Prostate gland (tissue), 2 donors: ENCODE results near the gene PALD1. TPM values are rescaled to one million over a fixed set of nuclear protein-coding genes. Genes with fewer than 3 reads are reported as not detected.

Source experiments
- DNase-seq: peaks from one replicate; pipeline ENCODE4 v3.0.0-alpha.2; 2019; ENCODE audit warnings: low spot score
- H3K27ac ChIP-seq, 2 donors: fragments of 200-600 bp; sonication (generic); 2 replicates each; pipeline ENCODE4 v1.5.1; 2017 to 2019
- H3K27me3 ChIP-seq: fragments of 200-600 bp; sonication (generic); replicated peaks from 2 replicates; pipeline ENCODE4 v1.5.1; 2019; ENCODE audit not compliant: insufficient read depth
- H3K36me3 ChIP-seq, 2 donors: fragments of 200-600 bp; sonication (generic); 1 replicate in 1 of 2; 2 replicates in 1 of 2; pipeline versions ENCODE4 v1.5.1 to v1.8.1; 2017 to 2019
- H3K4me1 ChIP-seq: fragments of 200-600 bp; sonication (generic); replicated peaks from 2 replicates; pipeline ENCODE4 v1.5.1; 2019
- H3K4me3 ChIP-seq, 2 donors: fragments of 200-600 bp; sonication (generic); 2 replicates each; pipeline ENCODE4 v1.5.1; 2017 to 2019
- H3K9me3 ChIP-seq: fragments of 200-600 bp; sonication (generic); 2 replicates; pipeline ENCODE4 v1.5.1; 2017
- POLR2A ChIP-seq: fragments of 450-650 bp; IDR thresholded peaks from one replicate; pipeline ENCODE4 v1.6.1; 2016; ENCODE audit warnings: antibody characterized with exemption, mild to moderate bottlenecking
- POLR2AphosphoS5 ChIP-seq: sonication (generic); formaldehyde crosslinking; IDR thresholded peaks from one replicate; pipeline ENCODE4 v1.6.1; 2017; ENCODE audit warnings: antibody characterized with exemption
- WGBS: methylation state at CpG from one replicate; pipeline ENCODE4 v1.1.5; 2018; 5-methylcytosine and 5-hydroxymethylcytosine counted together
- intact Hi-C: fragments of 100-400 bp; cut with DNase I; formaldehyde crosslinking; loops from one replicate; pipeline ENCODE4 v1.14.2; 2022
- total RNA-seq, 2 donors: library from RNA; depleted of rRNA; stranded (reverse); fragments of >200 nt; gene quantifications; one replicate each; pipeline ENCODE4 v1.1.0, GENCODE V29; 2016
- TF ChIP-seq, protein P1 (sequence below), 4 experiments: fragments of 200-600 bp in 2 of 4; fragments of 450-650 bp in 2 of 4; sonication (generic) in 2 of 4; IDR thresholded peaks; 1 replicate in 3 of 4; 2 replicates in 1 of 4; pipeline ENCODE4 v1.5.1; 2016 to 2019; ENCODE audit warnings: antibody characterized with exemption in 4 of 4, mild to moderate bottlenecking in 2 of 4, moderate library complexity in 2 of 4

The PALD1 gene
- total RNA-seq, 2 donors from 2014 or later = 6.6 to 12.4 TPM

DNA sequence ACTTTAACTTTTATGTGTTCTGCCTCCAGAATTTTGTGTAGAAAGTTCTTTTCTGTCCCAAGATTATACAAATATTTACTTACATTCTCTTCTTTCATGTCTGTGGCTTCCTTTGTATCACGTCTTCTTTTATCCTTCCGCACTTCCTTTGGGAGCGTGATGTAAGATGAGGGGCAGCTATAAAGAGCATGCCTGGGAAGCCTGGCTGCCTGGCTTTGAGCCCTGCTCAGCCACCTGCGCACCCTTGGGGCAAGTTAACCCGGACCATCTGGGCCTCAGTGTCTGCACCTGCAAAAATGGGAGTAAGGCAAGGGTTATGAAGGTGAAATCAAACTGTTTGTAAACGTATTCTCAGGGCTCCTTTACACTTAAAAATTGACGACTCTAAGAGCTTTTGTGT is 25.2 kb downstream of the PALD1 start:
- intact Hi-C loops = no loop called here
- Histone ChIP-seq H3K4me3 (no peak overlapping the region), H3K36me3 (no peaks in the 10 kb centered on the region), H3K27ac (no peak overlapping the region), H3K9me3 (no peaks in the 10 kb centered on the region), H3K27me3 (no peaks in the 10 kb centered on the region), H3K4me1 (no peaks in the 10 kb centered on the region)
- DNase-seq = no peak
- TF ChIP-seq POLR2AphosphoS5 = no peak
- TF ChIP-seq, protein P1, sequence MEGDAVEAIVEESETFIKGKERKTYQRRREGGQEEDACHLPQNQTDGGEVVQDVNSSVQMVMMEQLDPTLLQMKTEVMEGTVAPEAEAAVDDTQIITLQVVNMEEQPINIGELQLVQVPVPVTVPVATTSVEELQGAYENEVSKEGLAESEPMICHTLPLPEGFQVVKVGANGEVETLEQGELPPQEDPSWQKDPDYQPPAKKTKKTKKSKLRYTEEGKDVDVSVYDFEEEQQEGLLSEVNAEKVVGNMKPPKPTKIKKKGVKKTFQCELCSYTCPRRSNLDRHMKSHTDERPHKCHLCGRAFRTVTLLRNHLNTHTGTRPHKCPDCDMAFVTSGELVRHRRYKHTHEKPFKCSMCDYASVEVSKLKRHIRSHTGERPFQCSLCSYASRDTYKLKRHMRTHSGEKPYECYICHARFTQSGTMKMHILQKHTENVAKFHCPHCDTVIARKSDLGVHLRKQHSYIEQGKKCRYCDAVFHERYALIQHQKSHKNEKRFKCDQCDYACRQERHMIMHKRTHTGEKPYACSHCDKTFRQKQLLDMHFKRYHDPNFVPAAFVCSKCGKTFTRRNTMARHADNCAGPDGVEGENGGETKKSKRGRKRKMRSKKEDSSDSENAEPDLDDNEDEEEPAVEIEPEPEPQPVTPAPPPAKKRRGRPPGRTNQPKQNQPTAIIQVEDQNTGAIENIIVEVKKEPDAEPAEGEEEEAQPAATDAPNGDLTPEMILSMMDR (IDR thresholded peaks at IDR 0.05) = no peak
- TF ChIP-seq POLR2A = no peak
- WGBS = 26% methylated on average over 7 of the region's 7 CpGs

DNA sequence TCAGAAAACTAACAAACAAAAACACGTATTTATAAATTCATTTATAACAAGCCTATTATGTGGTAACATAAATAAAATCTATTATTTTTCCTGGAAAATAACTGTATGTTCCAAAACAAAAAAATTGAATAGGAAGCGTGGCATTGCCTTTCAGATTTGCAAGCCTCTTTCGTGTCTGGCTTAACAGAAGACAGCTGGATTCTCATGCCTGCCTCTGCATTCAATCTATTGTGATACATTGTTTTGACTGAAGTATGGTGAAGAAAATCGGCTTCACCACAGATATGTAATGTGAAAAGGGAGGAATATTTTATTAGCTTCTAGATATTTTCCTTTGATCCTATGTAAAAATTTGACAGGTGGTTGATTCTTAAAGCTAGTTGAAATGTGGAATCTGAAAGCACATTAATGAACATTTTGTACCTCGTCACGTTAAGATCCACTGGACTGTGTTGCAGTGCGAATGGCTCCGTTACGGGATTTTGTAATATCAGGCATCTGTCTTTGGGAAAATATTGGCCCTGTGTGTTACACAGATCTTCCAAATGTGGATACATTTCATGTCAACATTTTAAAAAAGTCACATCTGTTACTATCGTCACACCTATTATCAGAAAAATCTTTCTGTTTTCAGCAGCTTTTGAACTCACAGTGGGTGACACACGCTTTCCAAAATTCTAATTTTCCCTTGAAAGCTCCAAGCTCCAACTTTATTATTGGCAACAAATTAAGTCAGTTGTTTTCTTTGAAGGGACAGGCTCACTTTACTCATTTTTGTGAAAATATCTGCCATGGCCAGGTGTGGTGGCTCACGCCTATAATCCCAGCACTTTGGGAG is 26.2 kb downstream of the PALD1 start:
- no peak for DNase-seq
- Histone ChIP-seq H3K27me3 (no peaks in the 10 kb centered on the region), H3K9me3 (no peaks in the 10 kb centered on the region), H3K27ac (no peak overlapping the region), H3K36me3 (no peaks in the 10 kb centered on the region), H3K4me3 (no peak overlapping the region), H3K4me1 (no peaks in the 10 kb centered on the region)
- intact Hi-C loops = no loop called here
- 68% methylated on average over 12 of the region's 12 CpGs for WGBS
- TF ChIP-seq POLR2AphosphoS5 (no peak), POLR2A (no peak)
- TF ChIP-seq, protein P1 (IDR thresholded peaks at IDR 0.05) = no peak

DNA sequence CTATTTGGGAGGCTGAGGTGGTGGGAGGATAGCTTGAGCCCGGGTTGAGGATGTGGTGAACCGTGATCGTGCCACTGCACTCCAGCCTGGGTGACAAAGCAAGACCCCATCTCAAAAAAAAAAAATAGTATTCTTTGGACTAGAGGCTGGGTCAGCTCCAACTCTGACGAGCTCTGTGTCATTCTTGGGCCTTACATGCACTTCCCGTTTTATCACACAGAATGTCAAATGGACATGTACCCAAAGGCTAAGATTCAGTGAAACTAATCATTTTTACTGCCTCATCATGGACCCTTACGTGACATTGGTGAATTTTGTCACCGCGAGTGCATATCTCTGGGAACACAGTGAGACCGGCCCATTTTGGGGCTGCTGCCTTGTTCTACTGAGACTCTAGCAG is 27.3 kb downstream of the PALD1 start:
- no peaks in the 10 kb centered on the region for H3K9me3 ChIP-seq
- 88% methylated on average over 9 of the region's 9 CpGs for WGBS
- no peaks in the 10 kb centered on the region for H3K36me3 ChIP-seq
- intact Hi-C loops = no loop called here
- H3K27me3 ChIP-seq = no peaks in the 10 kb centered on the region
- no peak for DNase-seq
- H3K4me3 ChIP-seq = no peak overlapping the region
- TF ChIP-seq POLR2AphosphoS5 = no peak
- TF ChIP-seq POLR2A = no peak
- TF ChIP-seq, protein P1 (IDR thresholded peaks at IDR 0.05) = no peak
- H3K27ac ChIP-seq = no peak overlapping the region
- no peaks in the 10 kb centered on the region for H3K4me1 ChIP-seq

DNA sequence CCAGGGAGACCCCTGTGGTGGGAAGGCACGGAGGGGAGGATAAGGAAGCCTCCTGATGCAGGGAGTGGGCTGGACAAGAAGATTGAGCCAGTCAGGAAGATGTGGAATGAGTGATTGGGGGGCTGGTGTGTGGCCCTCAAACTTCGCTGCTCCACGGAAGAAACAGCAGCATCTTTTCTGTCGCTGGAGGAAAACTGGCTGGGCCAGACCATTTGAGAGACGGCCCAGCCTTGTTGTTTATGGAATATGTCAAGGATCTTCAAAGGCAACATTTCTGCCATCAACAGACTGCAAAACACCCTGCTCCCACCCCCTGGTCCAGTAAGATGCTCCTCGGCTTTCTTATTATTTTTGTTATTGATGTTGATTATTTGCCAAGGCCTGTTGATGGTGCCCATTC is 29.4 kb downstream of the PALD1 start:
- no peaks in the 10 kb centered on the region for H3K36me3 ChIP-seq
- TF ChIP-seq, protein P1 (IDR thresholded peaks at IDR 0.05) = no peak
- no peak for TF ChIP-seq POLR2A
- TF ChIP-seq POLR2AphosphoS5 = no peak
- no peak overlapping the region for H3K4me3 ChIP-seq
- no peaks in the 10 kb centered on the region for H3K27me3 ChIP-seq
- WGBS = 67% methylated on average over 6 of the region's 6 CpGs
- H3K9me3 ChIP-seq = no peaks in the 10 kb centered on the region
- intact Hi-C loops = no loop called here
- DNase-seq = no peak
- no peak overlapping the region for H3K27ac ChIP-seq
- H3K4me1 ChIP-seq = no peaks in the 10 kb centered on the region
